HepG2 (cell line): Measurements from ENCODE around the gene UST. TPM values are rescaled to one million over a fixed set of nuclear protein-coding genes. Genes with fewer than 3 reads are reported as not detected.

Source experiments
- BRCA1 ChIP-seq: sonication (generic); formaldehyde crosslinking; IDR thresholded peaks from 2 replicates; pipeline ENCODE4 v1.4.0; 2020; ENCODE audit warnings: missing genetic modification reagents
- ELF1 ChIP-seq: sonication (generic); formaldehyde crosslinking; IDR thresholded peaks from 2 replicates; pipeline ENCODE4 v1.4.0; 2020; ENCODE audit warnings: missing genetic modification reagents
- HDAC1 ChIP-seq: sonication (generic); formaldehyde crosslinking; IDR thresholded peaks from 2 replicates; pipeline ENCODE4 v1.5.1; 2020; ENCODE audit warnings: mild to moderate bottlenecking, missing genetic modification reagents
- IKZF5 ChIP-seq: IDR thresholded peaks from 2 replicates; pipeline ENCODE4 v1.6.1; 2018; ENCODE audit warnings: missing genetic modification reagents, mild to moderate bottlenecking, missing compliant biosample characterization
- MAFF ChIP-seq: IDR thresholded peaks from 2 replicates; pipeline ENCODE4 v1.6.1; 2011; ENCODE audit warnings: low read depth, low read length, improper control_type of control experiment
- PHF8 ChIP-seq: sonication (generic); formaldehyde crosslinking; IDR thresholded peaks from 2 replicates; pipeline ENCODE4 v1.5.0; 2020; ENCODE audit warnings: missing genetic modification reagents
- SIX1 ChIP-seq: sonication (generic); formaldehyde crosslinking; IDR thresholded peaks from 2 replicates; pipeline ENCODE4 v1.4.0; 2020; ENCODE audit warnings: missing genetic modification reagents, borderline replicate concordance
- TMF1 ChIP-seq: sonication (generic); formaldehyde crosslinking; IDR thresholded peaks from 2 replicates; pipeline ENCODE4 v1.8.1; 2022; ENCODE audit warnings: low read depth, missing genetic modification reagents
- ZBTB4 ChIP-seq: sonication (generic); formaldehyde crosslinking; IDR thresholded peaks from 2 replicates; pipeline ENCODE4 v1.4.0; 2020; ENCODE audit warnings: missing genetic modification reagents, mild to moderate bottlenecking, borderline replicate concordance
- ZFP82 ChIP-seq: sonication (generic); formaldehyde crosslinking; IDR thresholded peaks from 2 replicates; pipeline ENCODE4 v1.5.1; 2020; ENCODE audit warnings: mild to moderate bottlenecking, missing genetic modification reagents, borderline replicate concordance
- ZGPAT ChIP-seq: IDR thresholded peaks from 2 replicates; pipeline ENCODE4 v1.6.1; 2016; ENCODE audit warnings: mild to moderate bottlenecking
- ZNF124 ChIP-seq: sonication (generic); formaldehyde crosslinking; IDR thresholded peaks from 2 replicates; pipeline ENCODE4 v1.4.0; 2020; ENCODE audit warnings: missing genetic modification reagents
- ZNF33A ChIP-seq: sonication (generic); formaldehyde crosslinking; IDR thresholded peaks from 2 replicates; pipeline ENCODE4 v1.5.1; 2020; ENCODE audit warnings: missing genetic modification reagents, mild to moderate bottlenecking, moderate library complexity, borderline replicate concordance
- ZNF546 ChIP-seq: sonication (generic); formaldehyde crosslinking; conservative IDR thresholded peaks from 2 replicates; pipeline ENCODE4 v1.8.1; 2023; ENCODE audit warnings: mild to moderate bottlenecking, missing genetic modification reagents
- ZNF557 ChIP-seq: sonication (generic); formaldehyde crosslinking; IDR thresholded peaks from 2 replicates; pipeline ENCODE4 v1.4.0; 2020; ENCODE audit warnings: missing genetic modification reagents
- ZNF629 ChIP-seq: sonication (generic); formaldehyde crosslinking; conservative IDR thresholded peaks from 2 replicates; pipeline ENCODE4 v1.5.0; 2020; ENCODE audit warnings: missing genetic modification reagents
- ZNF768 ChIP-seq: sonication (generic); formaldehyde crosslinking; IDR thresholded peaks from 2 replicates; pipeline ENCODE4 v1.4.0; 2020; ENCODE audit warnings: missing genetic modification reagents
- polyA plus RNA-seq, 8 experiments: library from polyadenylated mRNA; depleted of rRNA in 3 of 8; stranded (reverse) in 7 of 8; unstranded in 1 of 8; fragments of >200 nt; fragmentation: Illumina TruSeq in 4 of 8; extraction: Trizol in 4 of 8; gene quantifications; 2 replicates each; pipeline versions ENCODE4 v1.2.1 to v1.2.3, GENCODE V29; 2011 to 2016; ENCODE audit warnings: low read depth in 4 of 8, missing spikeins in 1 of 8, mixed read lengths in 1 of 8; ENCODE audit not compliant: insufficient read depth in 1 of 8
- total RNA-seq, 5 experiments: library from RNA; depleted of rRNA; stranded (reverse); fragments of >200 nt; fragmentation: Illumina TruSeq; extraction: Trizol; gene quantifications; 2 replicates each; pipeline ENCODE4 v1.2.3, GENCODE V29; 2016; ENCODE audit warnings: low read depth in 1 of 5
- TF ChIP-seq, protein P1 (sequence below): sonication (generic); formaldehyde crosslinking; IDR thresholded peaks from 2 replicates; pipeline ENCODE4 v1.8.1; 2023; ENCODE audit warnings: mild to moderate bottlenecking, inconsistent platforms, moderate library complexity, missing genetic modification reagents, borderline replicate concordance
- TF ChIP-seq, protein P2 (sequence below): sonication (generic); formaldehyde crosslinking; conservative IDR thresholded peaks from 2 replicates; pipeline ENCODE4 v1.4.0; 2020; ENCODE audit warnings: mild to moderate bottlenecking, missing genetic modification reagents, moderate library complexity

The UST gene
- total and polyA plus RNA-seq, 2 of the 13 experiments (the other 11 are each of a cell fraction or from before 2014, with no cell fraction given) = 0.27 TPM; not detected in 1

DNA sequence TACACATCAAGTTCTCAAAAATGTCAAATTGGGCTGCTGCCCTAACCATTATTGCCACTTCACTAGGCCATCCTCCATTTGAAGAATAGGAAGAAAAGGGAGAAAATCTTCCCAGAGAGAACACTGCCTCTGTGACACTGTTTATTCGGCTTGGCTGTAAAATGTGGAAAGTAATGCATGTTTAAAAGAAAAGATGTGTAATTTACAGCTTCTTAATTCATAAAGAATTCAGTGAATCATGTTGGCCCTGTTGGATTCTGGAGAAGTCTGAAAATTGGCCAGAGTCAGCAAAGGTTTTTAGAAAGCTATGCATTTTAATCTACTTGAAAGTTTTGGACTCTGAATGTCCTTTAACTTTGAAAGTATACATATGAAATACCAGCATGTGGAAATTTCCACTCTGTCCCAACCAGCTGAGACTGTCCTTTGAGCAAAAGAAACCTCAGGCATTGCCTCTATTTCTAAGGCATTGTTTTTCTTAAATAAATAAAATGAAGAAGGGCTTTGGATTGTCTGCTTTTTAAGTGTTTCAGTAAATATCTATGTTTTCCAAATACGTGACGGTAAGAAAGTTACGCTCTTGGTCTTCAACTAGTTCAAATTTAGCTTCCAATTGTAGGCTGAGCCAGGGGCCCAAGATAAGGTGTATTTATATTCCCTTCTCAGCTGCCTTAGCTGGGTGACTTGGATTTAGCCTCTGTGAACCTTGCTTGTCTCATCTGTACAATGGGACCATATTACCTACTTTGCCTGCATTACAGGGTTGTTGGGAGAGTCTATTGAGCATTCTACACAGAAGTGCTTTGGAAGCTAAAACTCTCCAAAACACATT lies 222.2 kb downstream of the UST start (continued):
- no peak for TF ChIP-seq ELF1
- TF ChIP-seq ZNF557 (CRISPR knock-in tag) = no peak
- TF ChIP-seq, protein P1, sequence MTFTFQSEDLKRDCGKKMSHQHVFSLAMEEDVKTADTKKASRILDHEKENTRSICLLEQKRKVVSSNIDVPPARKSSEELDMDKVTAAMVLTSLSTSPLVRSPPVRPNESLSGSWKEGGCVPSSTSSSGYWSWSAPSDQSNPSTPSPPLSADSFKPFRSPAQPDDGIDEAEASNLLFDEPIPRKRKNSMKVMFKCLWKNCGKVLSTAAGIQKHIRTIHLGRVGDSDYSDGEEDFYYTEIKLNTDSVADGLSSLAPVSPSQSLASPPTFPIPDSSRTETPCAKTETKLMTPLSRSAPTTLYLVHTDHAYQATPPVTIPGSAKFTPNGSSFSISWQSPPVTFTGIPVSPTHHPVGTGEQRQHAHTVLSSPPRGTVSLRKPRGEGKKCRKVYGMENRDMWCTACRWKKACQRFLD = no peak
- TF ChIP-seq ZNF124 (CRISPR knock-in tag) = no peak
- TF ChIP-seq IKZF5 = no peak
- no peak for TF ChIP-seq ZBTB4 (CRISPR knock-in tag)
- TF ChIP-seq ZFP82 (CRISPR knock-in tag) = no peak
- no peak for TF ChIP-seq ZNF33A (CRISPR knock-in tag)
- TF ChIP-seq, protein P2, sequence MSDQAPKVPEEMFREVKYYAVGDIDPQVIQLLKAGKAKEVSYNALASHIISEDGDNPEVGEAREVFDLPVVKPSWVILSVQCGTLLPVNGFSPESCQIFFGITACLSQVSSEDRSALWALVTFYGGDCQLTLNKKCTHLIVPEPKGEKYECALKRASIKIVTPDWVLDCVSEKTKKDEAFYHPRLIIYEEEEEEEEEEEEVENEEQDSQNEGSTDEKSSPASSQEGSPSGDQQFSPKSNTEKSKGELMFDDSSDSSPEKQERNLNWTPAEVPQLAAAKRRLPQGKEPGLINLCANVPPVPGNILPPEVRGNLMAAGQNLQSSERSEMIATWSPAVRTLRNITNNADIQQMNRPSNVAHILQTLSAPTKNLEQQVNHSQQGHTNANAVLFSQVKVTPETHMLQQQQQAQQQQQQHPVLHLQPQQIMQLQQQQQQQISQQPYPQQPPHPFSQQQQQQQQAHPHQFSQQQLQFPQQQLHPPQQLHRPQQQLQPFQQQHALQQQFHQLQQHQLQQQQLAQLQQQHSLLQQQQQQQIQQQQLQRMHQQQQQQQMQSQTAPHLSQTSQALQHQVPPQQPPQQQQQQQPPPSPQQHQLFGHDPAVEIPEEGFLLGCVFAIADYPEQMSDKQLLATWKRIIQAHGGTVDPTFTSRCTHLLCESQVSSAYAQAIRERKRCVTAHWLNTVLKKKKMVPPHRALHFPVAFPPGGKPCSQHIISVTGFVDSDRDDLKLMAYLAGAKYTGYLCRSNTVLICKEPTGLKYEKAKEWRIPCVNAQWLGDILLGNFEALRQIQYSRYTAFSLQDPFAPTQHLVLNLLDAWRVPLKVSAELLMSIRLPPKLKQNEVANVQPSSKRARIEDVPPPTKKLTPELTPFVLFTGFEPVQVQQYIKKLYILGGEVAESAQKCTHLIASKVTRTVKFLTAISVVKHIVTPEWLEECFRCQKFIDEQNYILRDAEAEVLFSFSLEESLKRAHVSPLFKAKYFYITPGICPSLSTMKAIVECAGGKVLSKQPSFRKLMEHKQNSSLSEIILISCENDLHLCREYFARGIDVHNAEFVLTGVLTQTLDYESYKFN (CRISPR knock-in tag) = 0 out of 2 replicates have a peak, but pooled peaks have one; percentile 19
- 0 out of 2 replicates have a peak, but pooled peaks have one; percentile 15 for TF ChIP-seq PHF8 (CRISPR knock-in tag)
- TF ChIP-seq TMF1 (CRISPR knock-in tag) = no peak
- no peak for TF ChIP-seq ZNF768 (CRISPR knock-in tag)
- 0 out of 2 replicates have a peak, but pooled peaks have one; percentile 21 for TF ChIP-seq MAFF
- 0 out of 2 replicates have a peak, but pooled peaks have one; percentile 27 for TF ChIP-seq HDAC1 (CRISPR knock-in tag)
- TF ChIP-seq ZGPAT (CRISPR knock-in tag) = no peak
- no peak for TF ChIP-seq ZNF546 (CRISPR knock-in tag)
- peak; percentile 89 for TF ChIP-seq ZNF629 (CRISPR knock-in tag)
- TF ChIP-seq BRCA1 (CRISPR knock-in tag) = no peak
- TF ChIP-seq SIX1 (CRISPR knock-in tag) = no peak
